Measurements from ENCODE around the gene PTGS2.

DNA sequence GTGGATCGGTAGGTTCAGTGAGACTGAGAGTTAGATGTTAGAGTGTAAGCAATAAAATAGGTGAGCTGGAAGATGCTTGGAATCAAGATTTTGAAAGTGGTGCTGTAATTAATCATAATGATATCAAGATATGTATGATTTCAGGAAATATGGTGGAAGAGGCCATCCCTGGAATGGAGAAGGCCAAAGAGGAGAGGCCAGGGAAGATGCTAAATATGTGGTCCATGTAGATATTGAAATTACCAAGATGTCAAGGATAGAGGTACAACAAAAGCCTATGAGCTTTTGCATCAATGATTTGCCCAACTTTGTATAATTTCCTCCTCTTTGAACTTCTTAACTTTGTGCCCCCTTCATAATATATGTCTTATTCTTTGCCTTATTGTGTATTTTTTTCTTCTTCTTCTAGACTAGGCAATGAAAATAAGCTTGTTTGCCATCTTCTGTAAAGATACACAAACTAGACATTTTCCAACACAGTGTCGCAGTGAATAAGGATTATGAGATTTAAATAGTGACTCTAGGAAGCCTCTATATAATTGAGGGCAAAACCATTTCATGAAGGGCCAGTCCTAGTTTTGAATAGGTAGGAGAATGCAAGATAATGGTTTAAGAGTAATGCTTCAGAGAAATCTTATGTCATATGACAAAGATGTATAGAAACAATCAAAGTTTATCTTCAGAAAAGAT, 8.9 kb downstream of the PTGS2 start:
- TF ChIP-seq, protein P1, sequence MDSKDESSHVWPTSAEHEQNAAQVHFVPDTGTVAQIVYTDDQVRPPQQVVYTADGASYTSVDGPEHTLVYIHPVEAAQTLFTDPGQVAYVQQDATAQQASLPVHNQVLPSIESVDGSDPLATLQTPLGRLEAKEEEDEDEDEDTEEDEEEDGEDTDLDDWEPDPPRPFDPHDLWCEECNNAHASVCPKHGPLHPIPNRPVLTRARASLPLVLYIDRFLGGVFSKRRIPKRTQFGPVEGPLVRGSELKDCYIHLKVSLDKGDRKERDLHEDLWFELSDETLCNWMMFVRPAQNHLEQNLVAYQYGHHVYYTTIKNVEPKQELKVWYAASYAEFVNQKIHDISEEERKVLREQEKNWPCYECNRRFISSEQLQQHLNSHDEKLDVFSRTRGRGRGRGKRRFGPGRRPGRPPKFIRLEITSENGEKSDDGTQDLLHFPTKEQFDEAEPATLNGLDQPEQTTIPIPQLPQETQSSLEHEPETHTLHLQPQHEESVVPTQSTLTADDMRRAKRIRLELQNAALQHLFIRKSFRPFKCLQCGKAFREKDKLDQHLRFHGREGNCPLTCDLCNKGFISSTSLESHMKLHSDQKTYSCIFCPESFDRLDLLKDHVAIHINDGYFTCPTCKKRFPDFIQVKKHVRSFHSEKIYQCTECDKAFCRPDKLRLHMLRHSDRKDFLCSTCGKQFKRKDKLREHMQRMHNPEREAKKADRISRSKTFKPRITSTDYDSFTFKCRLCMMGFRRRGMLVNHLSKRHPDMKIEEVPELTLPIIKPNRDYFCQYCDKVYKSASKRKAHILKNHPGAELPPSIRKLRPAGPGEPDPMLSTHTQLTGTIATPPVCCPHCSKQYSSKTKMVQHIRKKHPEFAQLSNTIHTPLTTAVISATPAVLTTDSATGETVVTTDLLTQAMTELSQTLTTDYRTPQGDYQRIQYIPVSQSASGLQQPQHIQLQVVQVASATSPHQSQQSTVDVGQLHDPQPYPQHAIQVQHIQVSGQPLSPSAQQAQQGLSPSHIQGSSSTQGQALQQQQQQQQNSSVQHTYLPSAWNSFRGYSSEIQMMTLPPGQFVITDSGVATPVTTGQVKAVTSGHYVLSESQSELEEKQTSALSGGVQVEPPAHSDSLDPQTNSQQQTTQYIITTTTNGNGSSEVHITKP (IDR thresholded peaks at IDR 0.05; ENCODE audit: partially characterized antibody), result no peak
- TF ChIP-seq POLR2A (conservative IDR thresholded peaks at IDR 0.05), result no peak
- TF ChIP-seq TCF7L2 (IDR thresholded peaks at IDR 0.05; ENCODE audit: low read depth, low read length), result no peak
- no peak for TF ChIP-seq RFX5 (IDR thresholded peaks at IDR 0.05; ENCODE audit: low read depth, low read length)
- TF ChIP-seq, protein P2, sequence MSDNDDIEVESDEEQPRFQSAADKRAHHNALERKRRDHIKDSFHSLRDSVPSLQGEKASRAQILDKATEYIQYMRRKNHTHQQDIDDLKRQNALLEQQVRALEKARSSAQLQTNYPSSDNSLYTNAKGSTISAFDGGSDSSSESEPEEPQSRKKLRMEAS (CRISPR knock-in tag; IDR thresholded peaks at IDR 0.05), result no peak
- no peak for TF ChIP-seq MBD2 (IDR thresholded peaks at IDR 0.05; ENCODE audit: borderline replicate concordance, low read depth)
